HepG2 (cell line): ENCODE results near the gene COMMD9. TPM values are rescaled to one million over a fixed set of nuclear protein-coding genes. Genes with fewer than 3 reads are reported as not detected.

ENCODE experiments used
- KLF13 ChIP-seq: sonication (generic); formaldehyde crosslinking; IDR thresholded peaks from 2 replicates; pipeline ENCODE4 v1.4.0; 2020; ENCODE audit warnings: mild to moderate bottlenecking, missing genetic modification reagents
- NRL ChIP-seq: sonication (generic); formaldehyde crosslinking; IDR thresholded peaks from 2 replicates; pipeline ENCODE4 v1.5.0; 2020; ENCODE audit warnings: missing genetic modification reagents, mild to moderate bottlenecking, moderate library complexity, borderline replicate concordance
- TEAD3 ChIP-seq: optimal IDR thresholded peaks from 2 replicates; pipeline ENCODE3; 2016; ENCODE audit warnings: borderline replicate concordance
- ZNF468 ChIP-seq: sonication (generic); formaldehyde crosslinking; IDR thresholded peaks from 2 replicates; pipeline ENCODE4 v1.8.0; 2022; ENCODE audit warnings: mild to moderate bottlenecking, moderate library complexity, missing genetic modification reagents
- ZNF609 ChIP-seq: sonication (generic); formaldehyde crosslinking; IDR thresholded peaks from 2 replicates; pipeline ENCODE4 v1.4.0; 2020; ENCODE audit warnings: mild to moderate bottlenecking, missing genetic modification reagents, borderline replicate concordance
- polyA plus RNA-seq, 8 experiments: library from polyadenylated mRNA; depleted of rRNA in 3 of 8; stranded (reverse) in 7 of 8; unstranded in 1 of 8; fragments of >200 nt; fragmentation: Illumina TruSeq in 4 of 8; extraction: Trizol in 4 of 8; gene quantifications; 2 replicates each; pipeline versions ENCODE4 v1.2.1 to v1.2.3, GENCODE V29; 2011 to 2016; ENCODE audit warnings: low read depth in 4 of 8, missing spikeins in 1 of 8, mixed read lengths in 1 of 8; ENCODE audit not compliant: insufficient read depth in 1 of 8
- total RNA-seq, 5 experiments: library from RNA; depleted of rRNA; stranded (reverse); fragments of >200 nt; fragmentation: Illumina TruSeq; extraction: Trizol; gene quantifications; 2 replicates each; pipeline ENCODE4 v1.2.3, GENCODE V29; 2016; ENCODE audit warnings: low read depth in 1 of 5
- TF ChIP-seq, protein P1 (sequence below): IDR thresholded peaks from 2 replicates; pipeline ENCODE4 v1.6.1; 2016; ENCODE audit warnings: low read depth, missing genetic modification reagents, missing compliant biosample characterization

COMMD9 gene
- total and polyA plus RNA-seq, 2 of the 13 experiments (the other 11 are each of a cell fraction or from before 2014, with no cell fraction given), result 47.3 to 76.7 TPM

GRCh38 chr11:36311926-36312595, 22.8 kb upstream of the COMMD9 start (continued):
- TF ChIP-seq, protein P1, sequence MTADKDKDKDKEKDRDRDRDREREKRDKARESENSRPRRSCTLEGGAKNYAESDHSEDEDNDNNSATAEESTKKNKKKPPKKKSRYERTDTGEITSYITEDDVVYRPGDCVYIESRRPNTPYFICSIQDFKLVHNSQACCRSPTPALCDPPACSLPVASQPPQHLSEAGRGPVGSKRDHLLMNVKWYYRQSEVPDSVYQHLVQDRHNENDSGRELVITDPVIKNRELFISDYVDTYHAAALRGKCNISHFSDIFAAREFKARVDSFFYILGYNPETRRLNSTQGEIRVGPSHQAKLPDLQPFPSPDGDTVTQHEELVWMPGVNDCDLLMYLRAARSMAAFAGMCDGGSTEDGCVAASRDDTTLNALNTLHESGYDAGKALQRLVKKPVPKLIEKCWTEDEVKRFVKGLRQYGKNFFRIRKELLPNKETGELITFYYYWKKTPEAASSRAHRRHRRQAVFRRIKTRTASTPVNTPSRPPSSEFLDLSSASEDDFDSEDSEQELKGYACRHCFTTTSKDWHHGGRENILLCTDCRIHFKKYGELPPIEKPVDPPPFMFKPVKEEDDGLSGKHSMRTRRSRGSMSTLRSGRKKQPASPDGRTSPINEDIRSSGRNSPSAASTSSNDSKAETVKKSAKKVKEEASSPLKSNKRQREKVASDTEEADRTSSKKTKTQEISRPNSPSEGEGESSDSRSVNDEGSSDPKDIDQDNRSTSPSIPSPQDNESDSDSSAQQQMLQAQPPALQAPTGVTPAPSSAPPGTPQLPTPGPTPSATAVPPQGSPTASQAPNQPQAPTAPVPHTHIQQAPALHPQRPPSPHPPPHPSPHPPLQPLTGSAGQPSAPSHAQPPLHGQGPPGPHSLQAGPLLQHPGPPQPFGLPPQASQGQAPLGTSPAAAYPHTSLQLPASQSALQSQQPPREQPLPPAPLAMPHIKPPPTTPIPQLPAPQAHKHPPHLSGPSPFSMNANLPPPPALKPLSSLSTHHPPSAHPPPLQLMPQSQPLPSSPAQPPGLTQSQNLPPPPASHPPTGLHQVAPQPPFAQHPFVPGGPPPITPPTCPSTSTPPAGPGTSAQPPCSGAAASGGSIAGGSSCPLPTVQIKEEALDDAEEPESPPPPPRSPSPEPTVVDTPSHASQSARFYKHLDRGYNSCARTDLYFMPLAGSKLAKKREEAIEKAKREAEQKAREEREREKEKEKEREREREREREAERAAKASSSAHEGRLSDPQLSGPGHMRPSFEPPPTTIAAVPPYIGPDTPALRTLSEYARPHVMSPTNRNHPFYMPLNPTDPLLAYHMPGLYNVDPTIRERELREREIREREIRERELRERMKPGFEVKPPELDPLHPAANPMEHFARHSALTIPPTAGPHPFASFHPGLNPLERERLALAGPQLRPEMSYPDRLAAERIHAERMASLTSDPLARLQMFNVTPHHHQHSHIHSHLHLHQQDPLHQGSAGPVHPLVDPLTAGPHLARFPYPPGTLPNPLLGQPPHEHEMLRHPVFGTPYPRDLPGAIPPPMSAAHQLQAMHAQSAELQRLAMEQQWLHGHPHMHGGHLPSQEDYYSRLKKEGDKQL (CRISPR knock-in tag), result no peak
- TF ChIP-seq TEAD3 (no peak), ZNF468 (CRISPR knock-in tag) (no peak), NRL (CRISPR knock-in tag) (no peak), ZNF609 (CRISPR knock-in tag) (no peak), KLF13 (CRISPR knock-in tag) (no peak)
